Lower lobe of right lung (tissue), 2 donors: ENCODE measurements around the gene KNSTRN. TPM values are rescaled to one million over a fixed set of nuclear protein-coding genes. Genes with fewer than 3 reads are reported as not detected.
A peak's percentile ranks its signal among the peaks of the same experiment; 100 is the strongest.

ENCODE experiments used
- ATAC-seq, 2 donors: fragments of 200-7000 bp; cut with Tn5 transposase; one replicate each; pipeline ENCODE4 v1.9.1; 2020 to 2022; ENCODE audit warnings: mild to moderate bottlenecking in 2 of 2, moderate library complexity in 2 of 2
- DNase-seq: peaks from one replicate; pipeline ENCODE4 v3.0.0-alpha.2; 2020
- H3K27ac ChIP-seq: fragments of 200-600 bp; one replicate; pipeline ENCODE4 v1.8.0; 2022
- H3K27me3 ChIP-seq: fragments of 200-600 bp; one replicate; pipeline ENCODE4 v1.8.0; 2022; ENCODE audit warnings: low read depth
- H3K36me3 ChIP-seq: fragments of 200-600 bp; one replicate; pipeline ENCODE4 v1.8.0; 2022; ENCODE audit warnings: mild to moderate bottlenecking
- H3K4me1 ChIP-seq: fragments of 200-600 bp; one replicate; pipeline ENCODE4 v1.8.0; 2022
- H3K4me3 ChIP-seq: fragments of 200-600 bp; one replicate; pipeline ENCODE4 v1.8.0; 2022; ENCODE audit warnings: mild to moderate bottlenecking
- H3K9me3 ChIP-seq: fragments of 200-600 bp; one replicate; pipeline ENCODE4 v1.8.0; 2022
- CTCF ChIP-seq: fragments of 200-600 bp; IDR thresholded peaks from one replicate; pipeline ENCODE4 v1.8.0; 2022; ENCODE audit warnings: antibody characterized with exemption, mild to moderate bottlenecking
- intact Hi-C: fragments of 100-400 bp; cut with DNase I; formaldehyde crosslinking; loops from one replicate; pipeline ENCODE4 v1.11.0; 2022
- total RNA-seq: library from RNA; stranded (reverse); fragmentation: NEBNext Ultra II Directional; extraction: Animal tissue kit (Norgen Biotek cat#: 25700); gene quantifications from one replicate; pipeline ENCODE4 v1.2.1, GENCODE V29; 2021
- donor health status: DM: no; HTN: yes; CAD: no; lungs with severe emphysema.

Gene KNSTRN
- total RNA-seq, 1 donor from 2014 or later, result 20.1 TPM

GRCh38 chr15:40388941-40389823 is 6.7 kb downstream of the KNSTRN start:
- H3K4me1 ChIP-seq, result peaks cover 3% of the 10 kb centered on the region
- no peaks in the 10 kb centered on the region for H3K27me3 ChIP-seq
- intact Hi-C loops, result no loop called here
- no peaks in the 10 kb centered on the region for H3K9me3 ChIP-seq
- peaks cover 56% of the 10 kb centered on the region for H3K36me3 ChIP-seq
- peak; percentile 70 for DNase-seq
- ATAC-seq, result peak; percentile 84 to 85
- H3K4me3 ChIP-seq, result no peak overlapping the region
- no peak for TF ChIP-seq CTCF
- peak overlapping the region; percentile 1 for H3K27ac ChIP-seq

- Histone ChIP-seq H3K27me3 (no peaks in the 10 kb centered on the region), H3K4me3 (no peak overlapping the region), H3K36me3 (peaks cover 56% of the 10 kb centered on the region), H3K9me3 (no peaks in the 10 kb centered on the region), H3K4me1 (no peaks in the 10 kb centered on the region), H3K27ac (peak overlapping the region; percentile 9)
- no peak for TF ChIP-seq CTCF
- peak; percentile 27 to 68 for ATAC-seq
- no peak for DNase-seq
- intact Hi-C loops, result no loop called here
Measured at GRCh38 chr15:40389824-40390595, 7.5 kb downstream of the KNSTRN start.

GRCh38 chr15:40392986-40393948 is 10.7 kb downstream of the KNSTRN start:
- Histone ChIP-seq H3K27ac (no peak overlapping the region), H3K4me3 (no peak overlapping the region), H3K4me1 (peaks cover 3% of the 10 kb centered on the region), H3K27me3 (no peaks in the 10 kb centered on the region), H3K9me3 (no peaks in the 10 kb centered on the region), H3K36me3 (peaks cover 40% of the 10 kb centered on the region)
- DNase-seq (no peak), ATAC-seq (no peak)
- no peak for TF ChIP-seq CTCF
- intact Hi-C loops, result no loop called here

GRCh38 chr15:40397688-40398412 is 15.3 kb downstream of the KNSTRN start:
- Histone ChIP-seq H3K9me3 (no peaks in the 10 kb centered on the region), H3K4me3 (no peak overlapping the region), H3K27me3 (no peaks in the 10 kb centered on the region), H3K4me1 (peaks cover 6% of the 10 kb centered on the region), H3K27ac (peak overlapping the region; percentile 1), H3K36me3 (peaks cover 10% of the 10 kb centered on the region)
- ATAC-seq (peak in 1 of 2 donors; percentile 12), DNase-seq (no peak)
- intact Hi-C loops, result no loop called here
- no peak for TF ChIP-seq CTCF
